ENCODE measurements around the gene STXBP5.

Gene STXBP5

DNA sequence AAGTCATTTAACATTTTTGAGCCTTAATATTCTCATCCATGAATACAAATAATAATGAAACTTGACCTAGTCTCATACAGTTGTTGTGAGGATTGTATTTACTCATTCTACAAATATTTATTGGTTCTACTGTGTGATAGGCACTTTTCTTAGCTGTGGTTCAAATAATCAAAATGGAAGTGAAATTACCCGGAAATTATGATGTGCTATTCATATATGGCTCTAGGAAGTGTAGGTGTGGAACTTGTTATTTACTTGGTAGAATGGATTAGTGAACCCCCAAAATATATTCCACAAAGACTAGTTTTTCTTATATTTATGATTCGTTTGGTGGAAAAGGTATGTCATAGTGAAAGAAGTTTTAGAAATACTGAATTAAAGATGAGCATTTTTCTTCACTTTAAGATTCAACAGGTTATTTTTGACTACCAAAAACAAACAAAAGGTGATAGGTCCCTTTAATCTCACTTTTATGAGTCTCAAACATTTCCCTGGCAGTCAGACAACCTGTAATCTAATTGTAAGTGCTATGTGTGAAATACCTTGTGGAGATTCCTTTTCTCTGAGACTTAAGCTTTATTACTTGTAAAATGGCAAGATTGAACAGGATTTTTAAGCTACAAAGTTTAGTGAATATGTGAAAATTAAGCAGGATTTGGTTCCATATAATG, 77.8 kb downstream of the STXBP5 start:
- no peak for TF ChIP-seq CTCF (IDR thresholded peaks at IDR 0.05; ENCODE audit: insufficient read depth, low read depth, low read length, missing control alignments)
- no peak overlapping the region for H3K4me3 ChIP-seq (ENCODE audit: low read length)
- no peak for DNase-seq (ENCODE audit: low read depth)

GRCh38 chr6:147282566-147282959, 78.3 kb downstream of the STXBP5 start:
- TF ChIP-seq CTCF (IDR thresholded peaks at IDR 0.05; ENCODE audit: insufficient read depth, low read depth, low read length, missing control alignments): no peak
- no peak overlapping the region for H3K4me3 ChIP-seq (ENCODE audit: low read length)
- no peak for DNase-seq (ENCODE audit: low read depth)

- H3K4me3 ChIP-seq (ENCODE audit: low read length): no peak overlapping the region
- peak; percentile 27 for DNase-seq (ENCODE audit: low read depth)
- TF ChIP-seq CTCF (IDR thresholded peaks at IDR 0.05; ENCODE audit: insufficient read depth, low read depth, low read length, missing control alignments): no peak
These were observed 79.2 kb downstream of the STXBP5 start for GRCh38 chr6:147283460-147283859.

DNA sequence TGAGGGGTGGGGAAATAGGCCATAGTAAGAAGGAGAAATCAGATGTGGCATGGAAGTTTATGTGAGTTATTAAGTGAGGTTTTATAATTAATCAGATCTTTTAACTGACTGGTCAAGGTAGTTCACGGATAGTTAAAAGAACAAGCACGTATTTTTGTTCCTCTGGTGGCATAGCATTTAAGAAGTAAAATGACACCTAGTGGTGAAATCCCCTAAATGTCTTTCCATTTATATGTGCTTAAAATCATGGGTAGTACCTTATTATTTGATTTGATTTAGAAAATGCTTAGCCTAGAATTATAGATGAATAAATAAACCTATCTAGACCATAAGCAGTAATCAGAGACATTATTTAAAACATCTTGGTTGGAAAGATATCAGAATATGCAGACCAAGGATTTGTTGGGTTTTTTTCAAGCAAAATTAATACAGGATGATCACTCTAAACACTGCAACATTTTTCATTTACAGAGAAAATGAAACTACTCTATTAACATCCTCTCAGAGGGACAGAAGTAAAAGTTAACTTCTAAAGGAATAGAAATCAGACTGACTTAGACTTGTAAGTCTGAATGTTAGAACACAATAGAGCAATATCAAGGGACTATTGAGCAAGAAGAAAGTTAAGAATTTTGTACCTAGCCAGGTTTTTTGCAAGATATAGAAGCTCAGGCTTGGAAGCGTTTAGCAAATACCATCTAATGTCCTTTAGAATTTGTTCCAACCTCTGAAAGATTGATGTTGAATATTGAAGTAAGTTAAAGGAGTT, 81.1 kb downstream of the STXBP5 start:
- peak; percentile 42 for TF ChIP-seq CTCF (IDR thresholded peaks at IDR 0.05; ENCODE audit: insufficient read depth, low read depth, low read length, missing control alignments)
- peak; percentile 57 for DNase-seq (ENCODE audit: low read depth)
- H3K4me3 ChIP-seq (ENCODE audit: low read length): no peak overlapping the region

DNA sequence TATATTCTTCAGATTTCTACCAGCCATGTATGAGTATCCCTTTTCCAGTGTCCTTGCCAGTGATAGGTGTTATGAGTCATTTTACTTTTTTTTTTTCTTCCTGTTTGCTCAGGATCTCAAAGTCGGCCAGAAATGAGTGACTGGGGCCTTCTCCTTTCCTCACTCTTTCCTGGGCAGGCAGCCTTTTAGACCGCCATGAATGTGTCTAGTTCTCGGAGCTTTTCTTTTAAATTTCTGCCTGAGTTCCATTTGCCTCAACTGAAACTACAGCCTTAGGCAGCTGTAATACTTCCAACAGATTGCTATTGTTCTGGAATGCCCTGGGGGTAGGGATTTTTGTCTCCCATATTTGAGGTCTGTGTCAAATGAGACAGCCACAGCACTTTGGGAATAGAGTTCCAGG, 83.7 kb downstream of the STXBP5 start:
- no peak overlapping the region for H3K4me3 ChIP-seq (ENCODE audit: low read length)
- TF ChIP-seq CTCF (IDR thresholded peaks at IDR 0.05; ENCODE audit: insufficient read depth, low read depth, low read length, missing control alignments): no peak

GRCh38 chr6:147297124-147297523, 92.9 kb downstream of the STXBP5 start:
- no peak overlapping the region for H3K4me3 ChIP-seq (ENCODE audit: low read length)
- no peak for DNase-seq (ENCODE audit: low read depth)
- TF ChIP-seq CTCF (IDR thresholded peaks at IDR 0.05; ENCODE audit: insufficient read depth, low read depth, low read length, missing control alignments): no peak

More for the DNA sequence above, 83.7 kb downstream of the STXBP5 start:
- DNase-seq (ENCODE audit: low read depth): peak; percentile 73
